Brain microvascular endothelial cell (primary cell): ENCODE results near the gene BCL2.

ENCODE experiments used
- DNase-seq: peaks from one replicate; pipeline ENCODE4 v3.0.0-alpha.2; 2020
- H3K27ac ChIP-seq: fragments of 250-450 bp; sonication (Bioruptor Pico); 2 replicates; pipeline ENCODE4 v1.5.1; 2020; ENCODE audit warnings: mild to moderate bottlenecking, moderate library complexity
- H3K27me3 ChIP-seq: fragments of 250-450 bp; sonication (Bioruptor Pico); replicated peaks from 2 replicates; pipeline ENCODE4 v1.5.1; 2020; ENCODE audit warnings: mild to moderate bottlenecking
- H3K36me3 ChIP-seq: fragments of 250-450 bp; sonication (Bioruptor Pico); replicated peaks from 2 replicates; pipeline ENCODE4 v1.5.1; 2020; ENCODE audit warnings: mild to moderate bottlenecking
- H3K4me3 ChIP-seq: 2 replicates; pipeline ENCODE4 v1.5.1; 2011; ENCODE audit warnings: low read depth, mild to moderate bottlenecking, control low read depth, low read length, moderate library complexity
- in situ Hi-C: cut with HindIII; loops from 2 replicates; pipeline ENCODE4 v1.10.0; 2017; ENCODE audit warnings: low sequenced_read_pairs, low pct_ligation_motif_present
- TF ChIP-seq, protein P1 (sequence below): IDR thresholded peaks from 2 replicates; pipeline ENCODE4 v1.5.1; 2011; ENCODE audit warnings: low read depth, mild to moderate bottlenecking, moderate library complexity, low read length, control low read depth, inconsistent platforms; ENCODE audit errors: missing control alignments

BCL2 gene

DNA sequence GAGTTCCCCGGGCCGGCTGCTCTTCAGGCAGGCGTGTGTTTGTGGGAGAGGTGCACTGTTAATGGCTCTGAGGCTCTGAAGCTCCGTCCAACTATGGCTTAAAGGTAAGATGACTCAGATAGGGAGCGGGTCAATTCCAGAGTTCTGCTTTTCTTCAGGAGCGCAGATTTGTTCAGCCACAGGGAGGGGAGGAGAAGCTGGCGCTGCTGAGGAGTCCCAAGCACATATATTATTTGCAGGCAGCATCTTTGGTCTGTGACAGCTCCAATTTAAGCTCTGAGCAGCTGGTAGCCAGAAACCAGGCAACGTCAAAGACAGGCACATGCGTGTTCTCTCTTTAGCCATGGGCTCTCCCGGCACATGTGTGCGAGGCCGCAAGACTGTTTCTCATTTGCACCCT lies 229.2 kb downstream of the BCL2 start:
- Histone ChIP-seq H3K36me3 (no peaks in the 10 kb centered on the region), H3K4me3 (no peak overlapping the region)
- in situ Hi-C loops: no loop called here

DNA sequence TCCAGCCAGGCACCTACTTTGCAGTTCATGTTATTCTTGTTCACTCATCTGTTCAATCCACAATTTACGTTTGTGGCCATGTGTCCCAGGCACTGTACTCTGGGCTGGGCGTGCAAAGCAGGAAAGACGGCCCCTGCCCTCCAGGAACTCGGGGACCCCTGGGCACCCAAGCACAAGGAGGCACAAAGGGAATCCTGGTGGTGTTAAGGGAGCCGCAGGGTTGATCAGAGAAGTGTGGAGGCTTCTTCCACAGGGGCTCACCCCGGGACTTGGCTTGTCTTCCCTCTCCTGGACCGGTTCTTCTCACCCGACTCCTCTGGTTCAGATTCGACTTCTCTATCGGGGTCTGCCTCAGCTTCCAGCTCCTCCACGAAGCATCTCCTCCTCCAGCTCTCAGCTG lies 230.5 kb downstream of the BCL2 start:
- Histone ChIP-seq H3K4me3 (no peak overlapping the region), H3K36me3 (no peaks in the 10 kb centered on the region), H3K27me3 (no peaks in the 10 kb centered on the region), H3K27ac (no peak overlapping the region)
- TF ChIP-seq, protein P1, sequence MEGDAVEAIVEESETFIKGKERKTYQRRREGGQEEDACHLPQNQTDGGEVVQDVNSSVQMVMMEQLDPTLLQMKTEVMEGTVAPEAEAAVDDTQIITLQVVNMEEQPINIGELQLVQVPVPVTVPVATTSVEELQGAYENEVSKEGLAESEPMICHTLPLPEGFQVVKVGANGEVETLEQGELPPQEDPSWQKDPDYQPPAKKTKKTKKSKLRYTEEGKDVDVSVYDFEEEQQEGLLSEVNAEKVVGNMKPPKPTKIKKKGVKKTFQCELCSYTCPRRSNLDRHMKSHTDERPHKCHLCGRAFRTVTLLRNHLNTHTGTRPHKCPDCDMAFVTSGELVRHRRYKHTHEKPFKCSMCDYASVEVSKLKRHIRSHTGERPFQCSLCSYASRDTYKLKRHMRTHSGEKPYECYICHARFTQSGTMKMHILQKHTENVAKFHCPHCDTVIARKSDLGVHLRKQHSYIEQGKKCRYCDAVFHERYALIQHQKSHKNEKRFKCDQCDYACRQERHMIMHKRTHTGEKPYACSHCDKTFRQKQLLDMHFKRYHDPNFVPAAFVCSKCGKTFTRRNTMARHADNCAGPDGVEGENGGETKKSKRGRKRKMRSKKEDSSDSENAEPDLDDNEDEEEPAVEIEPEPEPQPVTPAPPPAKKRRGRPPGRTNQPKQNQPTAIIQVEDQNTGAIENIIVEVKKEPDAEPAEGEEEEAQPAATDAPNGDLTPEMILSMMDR: no peak
- no peak for DNase-seq
- in situ Hi-C loops: no loop called here

More for the DNA sequence above, 229.2 kb downstream of the BCL2 start:
- DNase-seq: no peak
- Histone ChIP-seq H3K27ac (no peak overlapping the region), H3K27me3 (no peaks in the 10 kb centered on the region)
- TF ChIP-seq, protein P1: no peak

DNA sequence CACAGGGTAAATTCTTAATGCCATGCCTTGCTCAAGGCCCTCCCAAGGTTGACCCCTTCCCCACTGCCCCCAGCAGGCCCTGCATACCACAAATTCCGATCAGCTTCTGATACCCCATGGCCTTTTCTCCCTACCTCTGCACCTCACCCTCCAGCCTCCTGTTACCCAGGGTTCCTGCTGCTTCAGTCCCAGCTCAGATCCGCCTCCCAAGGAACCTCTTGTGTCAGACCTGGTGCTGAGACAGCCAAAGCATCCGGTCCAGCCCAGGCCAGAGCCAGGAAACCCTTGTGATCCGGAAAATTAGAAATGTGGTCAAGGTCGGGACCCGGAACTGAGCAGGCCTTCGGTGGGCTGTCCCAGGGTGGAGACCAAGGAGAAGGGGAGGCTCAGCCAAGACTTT lies 231.3 kb downstream of the BCL2 start:
- no peak overlapping the region for H3K4me3 ChIP-seq
- TF ChIP-seq, protein P1: no peak
- H3K36me3 ChIP-seq: no peaks in the 10 kb centered on the region
- DNase-seq: no peak
- in situ Hi-C loops: no loop called here
- no peak overlapping the region for H3K27ac ChIP-seq
- no peaks in the 10 kb centered on the region for H3K27me3 ChIP-seq

DNA sequence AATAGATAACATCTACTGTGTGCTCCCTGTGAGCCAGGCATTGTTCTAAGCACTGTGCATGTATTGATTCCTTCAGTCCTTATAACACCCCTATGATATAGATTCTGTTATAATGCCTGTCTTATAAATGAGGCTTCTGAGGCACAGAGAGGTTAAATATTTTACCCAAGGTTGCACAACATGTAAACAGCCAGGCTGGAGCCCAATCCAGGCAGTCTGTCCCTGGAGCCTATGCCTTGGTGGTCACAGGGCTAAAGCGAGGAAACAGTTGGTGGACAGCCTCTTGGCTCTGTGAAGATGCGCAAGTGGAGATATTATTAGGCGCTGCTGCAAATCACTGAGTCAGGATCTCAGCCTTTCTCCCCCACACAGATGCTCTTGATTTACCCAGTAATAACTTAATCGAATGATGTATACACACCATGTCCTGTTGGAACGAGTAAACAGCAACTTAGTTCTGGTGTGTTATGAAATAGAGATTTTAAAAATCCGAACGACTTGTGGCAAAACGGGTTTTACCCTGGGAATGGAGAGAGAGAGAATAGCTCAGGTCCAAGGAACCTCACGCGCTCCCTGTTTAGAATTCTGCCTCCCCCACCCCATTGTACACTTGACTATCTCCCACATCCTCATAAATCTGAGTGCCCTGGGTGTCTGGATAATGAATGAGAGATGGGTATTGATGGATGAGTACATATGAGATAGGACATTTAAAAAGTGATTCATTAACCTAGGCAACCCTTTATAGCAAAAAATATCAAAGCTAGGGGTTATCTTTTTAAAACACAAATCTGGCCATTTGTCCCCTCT lies 231.9 kb downstream of the BCL2 start:
- Histone ChIP-seq H3K27ac (no peak overlapping the region), H3K27me3 (no peaks in the 10 kb centered on the region), H3K36me3 (no peaks in the 10 kb centered on the region), H3K4me3 (no peak overlapping the region)
- TF ChIP-seq, protein P1: no peak
- DNase-seq: no peak
- in situ Hi-C loops: no loop called here

DNA sequence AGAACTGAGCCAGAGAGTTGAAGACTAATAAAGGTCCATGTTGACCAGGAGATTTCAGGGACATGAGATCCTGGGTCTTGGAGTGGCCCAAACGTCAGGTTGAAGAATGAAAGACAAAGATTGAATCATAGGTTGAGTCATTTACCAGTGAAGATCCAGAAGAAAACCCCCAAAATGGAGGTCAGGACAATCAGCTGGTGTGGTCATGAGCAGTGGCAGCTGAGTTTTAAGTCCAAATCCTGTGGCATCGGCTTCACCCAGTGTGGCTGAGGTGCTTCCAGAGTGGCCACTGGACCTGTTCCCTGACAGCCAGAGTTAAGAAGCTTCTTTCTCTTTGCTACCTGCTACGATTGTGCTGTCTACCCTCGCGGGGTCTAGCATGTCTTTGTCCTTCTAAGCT lies 234.0 kb downstream of the BCL2 start:
- in situ Hi-C loops: no loop called here
- no peak overlapping the region for H3K4me3 ChIP-seq
- H3K27me3 ChIP-seq: no peaks in the 10 kb centered on the region
- DNase-seq: no peak
- no peaks in the 10 kb centered on the region for H3K36me3 ChIP-seq
- TF ChIP-seq, protein P1: no peak
- no peak overlapping the region for H3K27ac ChIP-seq

DNA sequence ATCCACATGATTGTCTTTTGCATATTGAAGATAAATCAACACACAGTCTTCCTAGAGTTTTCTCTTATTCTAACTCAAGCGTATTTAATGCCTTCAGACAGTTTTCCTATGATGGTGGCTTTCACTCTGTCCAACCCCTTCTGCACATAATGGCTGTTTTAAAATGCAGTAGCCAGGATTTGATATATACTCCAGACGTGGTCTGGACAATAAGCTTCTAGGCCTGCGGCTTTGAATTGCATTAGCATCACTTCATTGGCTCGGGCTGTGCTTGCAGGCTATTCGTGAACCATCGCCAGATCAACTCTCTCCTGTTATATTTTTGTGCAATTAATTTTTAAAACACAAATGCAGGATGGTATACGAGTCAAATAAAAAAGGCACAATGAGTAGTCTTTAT lies 235.3 kb downstream of the BCL2 start:
- TF ChIP-seq, protein P1: no peak
- no peak for DNase-seq
- H3K36me3 ChIP-seq: no peaks in the 10 kb centered on the region
- in situ Hi-C loops: no loop called here
- no peak overlapping the region for H3K4me3 ChIP-seq
- no peaks in the 10 kb centered on the region for H3K27me3 ChIP-seq
- H3K27ac ChIP-seq: no peak overlapping the region
